SJCRH30 (cell line): ENCODE results near the gene NYNRIN. TPM values are rescaled to one million over a fixed set of nuclear protein-coding genes. Genes with fewer than 3 reads are reported as not detected.

Source experiments
- DNase-seq, 2 experiments: peaks; one replicate each; pipeline ENCODE4 v3.0.0-alpha.2; 2015 to 2020
- H3K27ac ChIP-seq: fragments of 250-450 bp; sonication (Bioruptor Pico); 2 replicates; pipeline ENCODE4 v1.5.1; 2020; ENCODE audit warnings: mild to moderate bottlenecking, moderate library complexity
- H3K27me3 ChIP-seq: fragments of 250-450 bp; sonication (Bioruptor Pico); 2 replicates; pipeline ENCODE4 v1.5.1; 2020; ENCODE audit warnings: mild to moderate bottlenecking, moderate library complexity
- H3K36me3 ChIP-seq: fragments of 250-450 bp; sonication (Bioruptor Pico); 2 replicates; pipeline ENCODE4 v1.5.1; 2020; ENCODE audit warnings: mild to moderate bottlenecking, moderate library complexity
- H3K4me1 ChIP-seq: fragments of 250-450 bp; sonication (Bioruptor Pico); 2 replicates; pipeline ENCODE4 v1.5.1; 2020; ENCODE audit warnings: mild to moderate bottlenecking, moderate library complexity
- H3K4me3 ChIP-seq: fragments of 250-450 bp; sonication (Bioruptor Pico); 2 replicates; pipeline ENCODE4 v1.5.1; 2020; ENCODE audit warnings: mild to moderate bottlenecking, moderate library complexity
- H3K9me3 ChIP-seq: fragments of 250-450 bp; sonication (Bioruptor Pico); replicated peaks from 2 replicates; pipeline ENCODE4 v1.5.1; 2020; ENCODE audit warnings: mild to moderate bottlenecking, moderate library complexity
- total RNA-seq: library from RNA; depleted of rRNA; stranded (reverse); fragments of >200 nt; shearing (Covaris generic); gene quantifications from 2 replicates; pipeline ENCODE4 v1.2.3, GENCODE V29; 2014

NYNRIN gene
- total RNA-seq, 1 experiment from 2014 or later: 12.1 TPM

DNA sequence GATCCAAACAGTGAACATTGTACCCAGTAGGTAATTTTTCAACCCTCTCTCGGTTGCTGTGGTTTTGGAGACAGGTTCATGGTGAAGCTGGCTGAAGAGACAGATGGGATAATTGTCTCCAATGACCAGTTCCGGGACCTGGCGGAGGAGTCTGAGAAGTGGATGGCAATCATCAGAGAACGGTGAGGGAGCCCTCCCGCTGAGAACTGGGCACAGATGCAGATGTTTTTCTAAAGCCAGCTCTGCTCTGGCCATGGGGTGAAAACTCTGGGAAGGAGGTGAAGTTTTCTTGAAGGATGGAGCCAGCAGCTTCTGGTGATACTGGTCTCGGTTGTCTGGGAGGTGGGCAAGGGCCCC, 37.2 kb downstream of the NYNRIN start:
- Histone ChIP-seq H3K27ac (no peak overlapping the region), H3K4me3 (no peak overlapping the region), H3K4me1 (peaks cover 6% of the 10 kb centered on the region), H3K36me3 (peaks cover 6% of the 10 kb centered on the region; the same call in 1 of the 2 replicates), H3K9me3 (no peaks in the 10 kb centered on the region), H3K27me3 (no peaks in the 10 kb centered on the region)
- DNase-seq: no peak

DNA sequence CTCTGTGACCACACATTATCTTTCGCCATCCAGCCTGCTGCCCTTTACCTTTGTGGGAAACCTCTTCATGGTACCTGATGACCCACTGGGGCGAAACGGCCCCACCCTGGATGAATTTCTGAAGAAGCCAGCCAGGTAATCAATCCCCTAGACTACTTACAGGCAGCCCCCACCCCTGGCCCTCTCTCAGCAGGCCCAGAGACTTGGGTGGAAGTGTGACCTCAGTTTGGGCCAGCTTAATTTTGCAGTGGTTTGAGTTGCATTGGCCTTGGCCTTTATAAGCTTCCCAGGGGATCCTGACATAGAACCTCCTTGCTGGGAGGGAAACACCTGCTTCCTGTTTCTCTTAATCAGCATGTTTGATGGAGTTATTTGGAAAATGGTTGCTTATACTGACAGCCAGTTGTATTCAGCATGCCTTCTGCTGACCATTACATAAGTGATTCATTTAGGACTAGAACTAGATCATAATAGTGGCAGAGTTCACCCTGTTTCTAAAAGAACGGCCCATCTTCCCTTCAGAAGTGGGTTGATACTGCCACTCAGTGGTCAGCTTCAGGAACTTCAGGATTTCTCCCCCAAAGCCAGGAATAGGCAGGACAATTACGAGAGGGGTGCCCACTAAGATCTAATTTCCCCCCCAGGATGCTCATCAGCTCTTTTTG, 37.7 kb downstream of the NYNRIN start:
- H3K4me3 ChIP-seq: peak overlapping the region; percentile 20
- H3K27me3 ChIP-seq: no peaks in the 10 kb centered on the region
- H3K27ac ChIP-seq: no peak overlapping the region; the same call in 1 of the 2 replicates
- peak; percentile 42 to 86 for DNase-seq
- H3K36me3 ChIP-seq: peaks cover 11% of the 10 kb centered on the region; the same call in 1 of the 2 replicates
- H3K4me1 ChIP-seq: peaks cover 9% of the 10 kb centered on the region
- no peaks in the 10 kb centered on the region for H3K9me3 ChIP-seq

DNA sequence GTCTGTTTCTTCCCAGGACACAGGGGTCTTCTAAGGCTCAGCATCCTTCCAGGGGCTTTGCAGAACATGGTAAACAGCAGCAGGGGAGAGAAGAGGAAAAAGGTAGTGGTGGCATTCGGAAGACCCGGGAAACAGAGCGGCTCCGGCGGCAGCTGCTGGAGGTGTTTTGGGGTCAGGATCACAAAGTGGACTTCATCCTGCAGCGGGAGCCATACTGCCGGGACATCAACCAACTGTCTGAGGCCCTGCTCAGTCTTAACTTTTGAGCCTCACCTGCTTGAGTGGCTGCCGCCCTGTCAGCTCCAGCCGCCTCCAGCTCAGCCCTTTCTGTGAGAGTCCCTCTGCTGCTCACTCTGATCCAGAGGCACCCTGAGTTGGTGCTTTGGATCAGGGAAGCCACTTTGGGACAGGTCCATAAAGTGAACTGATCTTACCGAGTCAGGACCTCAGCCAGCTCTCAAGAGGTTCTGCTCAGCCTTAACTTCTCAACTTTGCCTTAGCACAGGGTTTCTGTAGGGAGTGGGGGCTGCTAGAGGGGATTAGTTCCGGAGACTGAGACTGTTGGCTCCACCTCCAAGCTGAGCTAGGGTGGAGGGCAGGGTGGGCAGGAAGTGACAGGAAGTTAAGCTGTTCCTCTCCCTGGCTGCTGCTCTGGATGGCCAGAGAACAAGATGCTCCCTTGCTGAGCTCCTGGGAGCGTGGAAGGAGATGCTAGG, 38.4 kb downstream of the NYNRIN start:
- H3K4me1 ChIP-seq: peaks cover 12% of the 10 kb centered on the region
- DNase-seq: peak; percentile 45 to 58
- peak overlapping the region; percentile 33; the same call in 1 of the 2 replicates for H3K27ac ChIP-seq
- H3K4me3 ChIP-seq: peak overlapping the region; percentile 20
- H3K9me3 ChIP-seq: no peaks in the 10 kb centered on the region
- H3K36me3 ChIP-seq: peaks cover 12% of the 10 kb centered on the region; the same call in 1 of the 2 replicates
- H3K27me3 ChIP-seq: no peaks in the 10 kb centered on the region

DNA sequence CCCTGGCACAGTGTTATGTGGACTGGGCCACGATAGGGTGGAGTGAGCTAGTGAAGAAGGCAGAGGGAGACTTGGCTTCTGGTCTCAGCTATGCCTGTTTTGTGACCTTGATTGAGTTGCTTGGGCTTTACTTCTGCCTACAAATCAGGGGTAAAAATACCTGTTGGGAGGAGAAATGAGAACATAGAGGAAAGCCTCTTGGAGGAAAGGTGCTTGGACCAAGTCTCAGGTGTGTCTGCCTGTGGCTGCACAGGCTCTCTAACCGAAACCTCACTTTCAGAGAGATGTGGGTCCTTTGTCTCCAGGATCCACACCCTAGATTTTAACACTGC, 38.9 kb downstream of the NYNRIN start:
- H3K9me3 ChIP-seq: no peaks in the 10 kb centered on the region
- H3K4me3 ChIP-seq: no peak overlapping the region; the same call in 1 of the 2 replicates
- H3K36me3 ChIP-seq: peaks cover 12% of the 10 kb centered on the region; the same call in 1 of the 2 replicates
- no peaks in the 10 kb centered on the region for H3K27me3 ChIP-seq
- peak overlapping the region; percentile 33; the same call in 1 of the 2 replicates for H3K27ac ChIP-seq
- no peak for DNase-seq
- peaks cover 12% of the 10 kb centered on the region for H3K4me1 ChIP-seq

DNA sequence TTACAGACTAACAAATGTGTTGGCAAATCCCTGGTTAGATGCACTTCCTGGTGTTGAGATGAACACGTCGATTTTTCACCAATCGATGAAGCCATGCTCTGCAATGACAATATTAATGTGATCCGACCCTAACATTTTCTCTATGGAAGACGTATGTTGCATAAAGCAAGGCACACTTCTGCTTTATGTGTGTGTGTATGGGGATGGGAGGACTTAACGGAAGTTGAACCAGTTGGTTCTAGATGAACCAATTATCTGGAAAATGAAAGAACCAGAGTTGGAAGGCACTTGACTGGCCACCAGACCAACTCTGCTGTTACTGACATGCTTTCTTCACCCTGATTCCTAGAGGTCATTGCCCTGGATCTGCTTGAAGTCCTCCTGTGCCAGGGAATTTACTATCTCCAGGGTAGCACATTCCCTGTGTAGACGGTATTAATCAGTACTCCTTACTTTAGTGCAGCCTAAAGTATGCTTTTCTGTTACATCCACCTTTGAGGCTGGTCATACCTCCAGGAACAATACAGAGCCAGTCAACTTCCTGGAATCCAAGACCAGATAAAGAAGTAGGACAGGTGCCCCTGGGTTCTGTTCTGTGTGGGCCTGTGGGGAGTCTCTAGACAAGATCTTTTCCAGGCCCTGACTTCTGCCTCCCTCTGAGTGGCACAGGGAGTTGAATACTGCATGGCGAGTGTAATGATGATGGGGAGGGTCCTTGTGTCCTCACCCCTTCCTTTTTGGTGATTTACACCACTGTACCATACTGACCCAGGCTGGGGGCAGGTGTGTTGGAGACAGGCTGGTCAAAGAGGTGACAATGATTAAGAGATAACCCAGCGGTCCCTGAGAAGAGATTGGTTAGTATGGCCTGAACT, 39.7 kb downstream of the NYNRIN start:
- Histone ChIP-seq H3K9me3 (no peaks in the 10 kb centered on the region), H3K36me3 (peaks cover 12% of the 10 kb centered on the region; the same call in 1 of the 2 replicates), H3K4me3 (no peak overlapping the region), H3K27me3 (no peaks in the 10 kb centered on the region), H3K4me1 (peaks cover 13% of the 10 kb centered on the region), H3K27ac (no peak overlapping the region)
- DNase-seq: no peak

DNA sequence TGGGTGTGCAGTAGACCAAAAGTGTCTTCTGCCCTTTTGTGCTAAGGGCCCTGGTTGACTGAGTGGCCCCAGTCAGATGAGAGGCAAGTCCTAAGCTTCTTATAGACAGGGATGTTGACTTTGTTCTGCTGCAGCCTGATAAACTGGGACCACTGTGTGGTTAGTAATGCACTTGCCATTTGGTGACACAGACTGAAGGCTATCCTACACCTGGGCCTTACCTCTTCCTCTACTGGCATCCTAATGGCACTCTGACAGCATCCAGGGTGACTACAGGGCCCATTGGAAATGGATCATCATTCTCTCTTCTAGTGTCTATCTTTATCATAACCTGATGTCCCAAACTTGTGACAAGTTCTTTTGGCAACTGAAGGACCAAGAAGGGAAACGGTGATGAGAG, 40.5 kb downstream of the NYNRIN start:
- no peak for DNase-seq
- Histone ChIP-seq H3K9me3 (no peaks in the 10 kb centered on the region), H3K27me3 (no peaks in the 10 kb centered on the region), H3K27ac (no peak overlapping the region), H3K4me1 (peaks cover 14% of the 10 kb centered on the region), H3K36me3 (peaks cover 12% of the 10 kb centered on the region; the same call in 1 of the 2 replicates), H3K4me3 (no peak overlapping the region)

DNA sequence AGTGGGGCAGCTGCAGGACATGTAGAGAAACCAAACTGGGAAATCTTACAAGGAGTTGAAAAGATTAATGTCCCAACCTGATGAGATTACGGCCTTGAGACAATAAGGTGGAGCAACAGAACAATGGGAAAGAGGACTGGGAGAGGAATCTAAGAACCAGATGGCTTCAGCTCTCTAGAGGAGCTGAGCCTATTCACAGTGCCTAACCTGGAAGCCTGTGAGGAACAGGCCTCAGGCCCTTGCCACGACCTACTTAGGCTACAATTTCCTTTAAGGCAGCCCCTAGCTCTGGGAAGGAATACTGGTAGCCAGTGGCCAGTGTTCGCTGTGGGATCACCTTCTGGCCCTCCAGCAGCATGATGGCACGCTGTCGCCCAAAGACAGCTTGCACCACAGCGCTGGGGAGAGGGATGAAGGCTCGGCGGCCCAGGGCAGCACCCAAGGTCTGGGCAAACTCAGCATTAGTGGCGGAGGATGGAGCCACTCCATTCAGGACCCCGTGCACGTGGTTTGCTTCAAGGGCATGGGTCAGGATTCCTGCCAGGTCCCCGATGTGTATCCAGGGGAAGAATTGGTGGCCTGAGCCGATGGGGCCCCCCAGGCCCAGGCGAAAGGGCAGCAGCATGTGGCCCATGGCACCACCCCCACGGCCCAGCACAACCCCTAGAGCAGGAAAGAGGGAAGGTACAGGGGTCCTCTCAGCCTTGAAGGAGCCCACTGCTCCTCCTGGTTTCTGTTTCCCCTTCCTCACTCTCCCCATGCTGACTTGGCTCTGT, 41.2 kb downstream of the NYNRIN start:
- no peak for DNase-seq
- Histone ChIP-seq H3K27me3 (no peaks in the 10 kb centered on the region), H3K4me3 (no peak overlapping the region), H3K9me3 (no peaks in the 10 kb centered on the region), H3K27ac (no peak overlapping the region), H3K36me3 (peaks cover 12% of the 10 kb centered on the region; the same call in 1 of the 2 replicates), H3K4me1 (peaks cover 14% of the 10 kb centered on the region)

DNA sequence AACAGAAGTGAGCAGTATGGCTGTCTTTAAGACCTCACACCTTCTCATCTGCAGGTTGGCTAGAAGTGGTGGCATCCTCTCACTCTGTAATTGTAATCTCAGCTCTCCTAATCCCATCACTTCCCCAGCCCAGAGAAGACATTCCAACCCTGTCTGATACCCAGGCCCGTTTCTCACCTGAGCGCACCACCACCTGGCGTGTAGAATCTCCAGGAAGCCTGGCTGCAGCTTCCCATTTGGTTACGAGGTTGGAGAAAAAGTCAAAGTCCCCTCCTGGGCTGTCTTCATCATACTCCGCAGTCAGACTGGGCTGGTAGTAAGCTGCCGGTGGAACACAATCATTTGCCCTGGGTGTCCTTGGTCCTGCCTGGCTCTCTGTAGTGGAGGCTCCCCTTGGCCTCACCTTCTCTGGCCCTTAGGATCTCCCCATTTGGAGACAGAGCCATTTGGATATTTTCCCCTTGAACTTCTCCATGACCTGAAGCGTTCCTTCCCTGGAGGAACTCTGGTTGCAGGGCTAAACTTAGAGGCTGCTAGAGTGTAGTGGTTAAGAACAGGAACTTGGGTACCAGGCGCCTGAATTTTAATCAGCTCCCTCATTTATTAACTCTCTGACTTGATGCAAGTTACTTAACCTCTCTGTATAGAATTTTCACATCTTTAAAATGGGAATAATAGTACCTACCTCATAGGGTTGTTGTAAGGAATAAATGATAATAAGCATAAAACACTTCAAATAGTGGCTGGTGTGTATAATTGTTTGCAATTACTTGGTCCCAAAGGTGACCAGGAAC, 42.0 kb downstream of the NYNRIN start:
- peaks cover 14% of the 10 kb centered on the region for H3K4me1 ChIP-seq
- no peak overlapping the region for H3K4me3 ChIP-seq
- no peak overlapping the region for H3K27ac ChIP-seq
- H3K27me3 ChIP-seq: no peaks in the 10 kb centered on the region
- peaks cover 12% of the 10 kb centered on the region; the same call in 1 of the 2 replicates for H3K36me3 ChIP-seq
- DNase-seq: no peak
- no peaks in the 10 kb centered on the region for H3K9me3 ChIP-seq

DNA sequence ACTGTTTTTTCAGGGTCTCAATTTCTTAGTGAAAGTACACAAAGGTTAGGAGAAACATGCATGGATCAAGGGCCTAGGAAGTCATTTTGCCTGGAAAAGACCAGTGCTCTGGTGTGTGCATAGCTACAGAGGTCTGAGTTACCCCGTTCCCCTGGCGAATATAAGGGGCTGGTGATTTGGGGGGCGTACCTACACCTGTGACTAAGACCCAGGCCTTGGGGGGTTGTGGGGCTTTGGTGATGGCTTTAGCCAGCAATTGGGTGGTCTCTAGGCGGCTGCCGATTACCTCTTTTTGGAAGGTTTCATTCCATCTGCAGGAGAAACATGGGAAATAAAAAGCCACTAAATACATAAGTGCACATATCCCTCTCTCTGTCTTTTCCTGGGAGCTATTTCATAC, 42.7 kb downstream of the NYNRIN start:
- H3K27ac ChIP-seq: no peak overlapping the region
- DNase-seq: no peak

DNA sequence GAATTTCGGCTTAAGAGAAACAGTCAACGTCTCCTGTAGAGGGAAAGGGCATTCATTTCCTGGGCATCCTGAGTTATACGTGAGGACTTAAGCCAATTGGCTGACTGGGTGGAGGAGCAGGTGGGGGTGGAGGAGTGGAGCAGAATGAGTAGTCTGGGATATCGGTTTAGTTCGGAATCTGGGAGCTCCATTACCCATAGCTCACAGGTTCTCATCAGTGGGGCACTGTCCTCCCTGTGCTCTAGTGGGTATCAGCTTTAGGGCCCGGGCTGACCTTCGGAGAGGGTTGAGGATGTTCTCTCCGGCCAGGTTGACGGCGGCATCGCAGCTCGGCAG, 43.1 kb downstream of the NYNRIN start:
- Histone ChIP-seq H3K4me3 (peak overlapping the region; percentile 75), H3K4me1 (peaks cover 8% of the 10 kb centered on the region), H3K36me3 (peaks cover 12% of the 10 kb centered on the region; the same call in 1 of the 2 replicates), H3K27ac (peak overlapping the region; percentile 95), H3K9me3 (no peaks in the 10 kb centered on the region), H3K27me3 (no peaks in the 10 kb centered on the region)
- DNase-seq: no peak

More for the DNA sequence above, 42.7 kb downstream of the NYNRIN start:
- Histone ChIP-seq H3K36me3 (peaks cover 12% of the 10 kb centered on the region; the same call in 1 of the 2 replicates), H3K9me3 (no peaks in the 10 kb centered on the region), H3K27me3 (no peaks in the 10 kb centered on the region), H3K4me3 (peak overlapping the region; percentile 75), H3K4me1 (peaks cover 10% of the 10 kb centered on the region)

DNA sequence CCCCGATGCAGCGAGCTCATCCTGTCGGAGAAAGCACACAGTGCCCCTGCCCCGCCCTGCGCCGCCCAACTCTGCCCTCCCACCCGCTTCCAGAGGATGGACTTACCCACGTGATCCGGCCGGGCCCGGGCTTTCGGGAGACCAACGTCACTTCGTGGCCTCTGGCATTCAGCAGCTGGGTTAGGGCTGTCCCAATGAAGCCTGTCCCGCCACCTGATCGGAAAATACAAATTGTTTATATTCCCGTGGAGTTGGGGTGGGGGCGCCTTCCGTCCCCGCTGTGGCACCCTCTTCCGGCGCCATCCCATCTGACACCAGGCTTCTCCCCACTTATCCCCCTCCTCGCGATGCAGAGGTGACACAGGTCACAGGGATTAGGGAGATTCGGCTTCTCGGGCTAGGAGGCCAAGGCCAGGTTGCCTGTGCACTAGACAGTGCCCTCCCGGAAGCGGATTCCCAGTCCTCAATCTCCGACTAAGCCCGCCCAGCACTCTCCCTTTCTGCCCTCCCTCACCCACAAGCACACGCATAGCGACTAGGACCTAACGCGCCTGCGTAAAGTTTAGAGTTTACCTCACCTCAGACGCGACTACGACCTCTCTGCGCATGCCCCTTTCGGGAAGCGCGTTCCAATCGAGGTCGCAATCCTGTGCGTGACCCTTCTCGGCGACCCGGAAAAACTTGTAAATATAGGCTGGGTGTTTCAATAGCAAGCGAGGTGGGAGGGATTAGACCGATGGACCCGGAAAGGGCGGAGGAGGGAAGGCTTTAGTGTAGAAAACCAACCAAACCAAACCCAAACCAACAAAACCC, 43.6 kb downstream of the NYNRIN start, which contains the start of gene SDR39U1:
SDR39U1 (minus strand) TSS at position 537 of the 813 bp plus-strand sequence; CDS start at position 530, 7 bp downstream.
- peak within 1 kb of the TSS; percentile 95 for H3K27ac ChIP-seq
- peaks cover 12% of the 10 kb centered on the region; the same call in 1 of the 2 replicates for H3K36me3 ChIP-seq
- H3K4me3 ChIP-seq: peak within 1 kb of the TSS; percentile 75
- no peaks in the 10 kb centered on the region for H3K27me3 ChIP-seq
- DNase-seq: peak; percentile 98 to 99
- H3K9me3 ChIP-seq: no peaks in the 10 kb centered on the region
- peaks cover 8% of the 10 kb centered on the region for H3K4me1 ChIP-seq

DNA sequence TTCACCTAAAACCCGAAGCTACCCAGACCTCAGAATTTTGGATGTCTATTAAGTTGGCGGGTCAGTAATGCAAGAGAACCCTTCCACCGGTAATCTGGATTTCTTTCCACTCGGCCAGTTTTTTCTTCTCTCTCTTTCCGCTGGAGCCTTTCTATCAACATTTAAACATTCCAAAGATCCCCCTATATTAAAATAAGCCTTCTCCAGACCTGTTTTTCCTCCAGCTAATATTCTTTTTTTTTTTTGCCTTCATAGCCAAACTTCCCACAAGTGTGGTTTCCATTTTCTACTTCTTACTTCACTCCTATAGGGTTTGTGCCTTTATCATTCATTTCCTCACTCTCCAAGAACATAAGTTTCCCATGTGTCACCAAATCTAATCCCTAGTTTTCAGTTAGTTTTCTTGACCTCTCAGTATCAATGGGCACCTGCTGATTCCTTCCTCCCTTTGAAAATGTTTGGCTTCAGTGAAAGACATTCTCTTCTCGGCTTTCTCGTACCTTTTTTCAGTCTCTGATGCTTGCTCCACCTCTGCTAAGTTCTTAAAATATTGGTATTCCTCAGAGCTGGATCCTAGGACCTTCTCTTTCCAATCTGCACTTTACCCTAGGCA, 44.4 kb downstream of the NYNRIN start:
- peaks cover 12% of the 10 kb centered on the region; the same call in 1 of the 2 replicates for H3K36me3 ChIP-seq
- H3K4me3 ChIP-seq: peak overlapping the region; percentile 75
- H3K4me1 ChIP-seq: peaks cover 8% of the 10 kb centered on the region
- H3K9me3 ChIP-seq: no peaks in the 10 kb centered on the region
- peak overlapping the region; percentile 95 for H3K27ac ChIP-seq
- no peak for DNase-seq
- H3K27me3 ChIP-seq: no peaks in the 10 kb centered on the region
